PC-9 (cell line): ENCODE measurements around the gene ETF1. TPM values are rescaled to one million over a fixed set of nuclear protein-coding genes. Genes with fewer than 3 reads are reported as not detected.

Source experiments
- BruUV-seq: library from RNA; stranded (reverse); fragments of 400-500 nt; replicated peaks from 2 replicates; lab custom pipeline; 2021; lab: Mats Ljungman, UMichigan
- CTCF ChIA-PET: fragments of 300-600 bp; sonication (Branson Sonifier 250); formaldehyde crosslinking; loops from one replicate; lab custom pipeline; 2022; ENCODE audit warnings: antibody characterized with exemption; lab: Charles Lee
- POLR2A ChIA-PET: fragments of 300-600 bp; sonication (Branson Sonifier 250); formaldehyde crosslinking; loops from one replicate; lab custom pipeline; 2022; ENCODE audit warnings: antibody characterized with exemption; ENCODE audit not compliant: unreplicated experiment; lab: Charles Lee
- DNase-seq, 2 experiments: peaks; one replicate each; pipeline versions ENCODE4 v3.0.0 to v3.0.0-alpha.2; 2015 to 2022; ENCODE audit warnings: mixed read lengths in 1 of 2
- H2AFZ ChIP-seq: fragments of 200-600 bp; sonication (generic); 2 replicates; pipeline ENCODE4 v1.8.1; 2017; ENCODE audit warnings: antibody characterized with exemption
- H3F3A ChIP-seq: fragments of 200-600 bp; sonication (generic); 2 replicates; pipeline ENCODE4 v1.8.1; 2017; ENCODE audit warnings: antibody characterized with exemption, mild to moderate bottlenecking, low read depth; ENCODE audit not compliant: insufficient read depth
- H3K27ac ChIP-seq: fragments of 200-600 bp; sonication (generic); 2 replicates; pipeline ENCODE4 v1.6.1; 2016; ENCODE audit warnings: mixed run types
- H3K27me3 ChIP-seq: fragments of 200-600 bp; sonication (generic); 2 replicates; pipeline ENCODE4 v1.6.1; 2016; ENCODE audit warnings: low read depth, mixed run types; ENCODE audit not compliant: insufficient read depth
- H3K36me3 ChIP-seq: fragments of 200-600 bp; sonication (generic); 2 replicates; pipeline ENCODE4 v1.6.1; 2016; ENCODE audit warnings: low read depth, mixed run types
- H3K4me1 ChIP-seq: fragments of 200-600 bp; sonication (generic); replicated peaks from 2 replicates; pipeline ENCODE4 v1.6.1; 2016; ENCODE audit warnings: mixed run types; ENCODE audit not compliant: insufficient read depth
- H3K4me2 ChIP-seq: fragments of 200-600 bp; sonication (generic); 2 replicates; pipeline ENCODE4 v1.6.1; 2017; ENCODE audit warnings: mixed run types
- H3K4me3 ChIP-seq: fragments of 200-600 bp; sonication (generic); 2 replicates; pipeline ENCODE4 v1.6.1; 2016; ENCODE audit warnings: mixed run types
- H3K79me2 ChIP-seq: fragments of 200-600 bp; sonication (generic); 2 replicates; pipeline ENCODE4 v1.6.1; 2017; ENCODE audit warnings: low read depth, mixed run types
- H3K9me2 ChIP-seq: fragments of 200-600 bp; sonication (generic); 2 replicates; pipeline ENCODE4 v1.8.1; 2017; ENCODE audit warnings: mild to moderate bottlenecking; ENCODE audit not compliant: insufficient read depth
- H3K9me3 ChIP-seq: fragments of 200-600 bp; sonication (generic); 2 replicates; pipeline ENCODE4 v1.8.1; 2016; ENCODE audit warnings: low read depth; ENCODE audit not compliant: insufficient read depth
- H4K20me1 ChIP-seq: fragments of 200-600 bp; sonication (generic); 2 replicates; pipeline ENCODE4 v1.8.1; 2017; ENCODE audit not compliant: insufficient read depth
- CTCF ChIP-seq: fragments of 200-600 bp; sonication (generic); conservative IDR thresholded peaks from 2 replicates; pipeline ENCODE4 v1.6.1; 2017; ENCODE audit warnings: mixed run types, antibody characterized with exemption, mild to moderate bottlenecking, moderate library complexity
- EZH2 ChIP-seq: fragments of 200-600 bp; sonication (generic); IDR thresholded peaks from 2 replicates; pipeline ENCODE4 v1.8.0; 2017; ENCODE audit warnings: antibody characterized with exemption, low read depth
- intact Hi-C: fragments of 100-400 bp; cut with micrococcal nuclease; formaldehyde crosslinking; loops from one replicate; pipeline ENCODE4 v1.10.0; 2022; ENCODE audit not compliant: unreplicated experiment
- total RNA-seq: library from RNA; stranded (reverse); gene quantifications from 2 replicates; pipeline ENCODE4 v1.2.3, GENCODE V29; 2021

ETF1 gene
- total RNA-seq, 1 experiment from 2014 or later, result 84.9 TPM

DNA sequence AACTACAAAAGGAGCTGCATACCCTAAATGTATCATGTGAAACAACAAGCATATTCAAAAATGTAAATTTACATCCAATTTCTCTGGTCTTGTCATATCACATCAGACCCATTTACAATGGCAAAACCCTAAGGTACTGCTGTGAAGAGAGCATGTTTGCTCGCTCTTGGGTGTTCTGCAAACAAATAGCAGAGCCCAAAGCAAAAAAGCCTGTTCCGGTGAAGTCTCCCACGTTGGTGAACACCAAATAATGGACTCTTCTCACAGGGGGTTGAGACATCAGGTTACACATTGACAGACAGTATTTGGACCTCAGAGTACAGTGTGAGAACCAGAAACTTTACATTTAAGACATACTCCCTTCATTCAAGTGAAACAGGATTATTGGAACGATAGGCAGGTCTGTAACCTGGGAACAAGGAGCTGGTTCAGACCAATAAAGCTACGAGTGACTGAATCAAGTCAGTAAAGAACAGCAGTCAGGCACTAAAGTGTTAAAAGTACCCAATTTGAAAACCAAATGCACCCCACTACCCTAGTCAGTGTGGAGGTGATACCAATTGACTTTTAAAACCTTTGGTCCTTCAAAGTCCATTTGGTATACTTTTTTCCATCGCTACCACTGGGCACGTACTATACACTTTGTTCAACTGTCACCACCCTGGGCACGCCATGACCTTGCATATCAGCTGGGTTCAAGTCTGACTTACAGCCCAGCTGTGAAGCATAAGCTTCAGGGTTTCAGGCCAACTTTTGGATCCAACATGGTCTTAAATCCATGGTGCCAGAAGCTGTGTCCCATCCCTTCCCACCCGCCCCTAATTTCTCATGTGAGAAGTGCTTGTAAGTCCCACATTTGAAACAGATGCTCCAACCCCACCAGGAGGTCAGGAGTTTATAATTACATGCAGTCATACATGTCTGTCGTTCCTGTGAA, 36.4 kb downstream of the ETF1 start:
- CTCF ChIA-PET, result no interaction called here

DNA sequence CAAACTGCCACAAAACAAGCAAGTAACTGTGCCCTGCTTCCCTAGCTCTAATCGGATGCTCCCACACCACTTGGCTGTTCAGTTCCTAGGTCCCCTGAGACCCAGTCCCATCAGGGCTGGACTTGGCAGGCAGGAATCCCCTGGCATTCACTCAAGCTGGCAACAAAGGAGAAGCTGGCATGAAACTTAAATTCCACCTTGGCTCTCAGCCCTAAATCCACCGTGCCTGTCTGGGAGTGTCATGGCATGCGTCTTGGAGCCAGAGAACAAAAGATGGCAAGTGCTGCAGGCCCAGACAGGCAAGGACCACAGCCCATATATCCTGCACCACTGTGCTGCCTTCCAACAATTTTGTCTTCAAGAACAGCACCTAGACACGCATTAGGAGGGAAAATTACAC, 38.2 kb downstream of the ETF1 start:
- Histone ChIP-seq H2AFZ (no peak overlapping the region), H3K36me3 (0 out of 2 replicates have a peak, but pooled peaks cover 8% of the 10 kb centered on the region), H3K4me1 (no peaks in the 10 kb centered on the region), H3K27me3 (no peaks in the 10 kb centered on the region), H3K4me2 (no peak overlapping the region), H3K27ac (no peak overlapping the region), H3F3A (peaks cover 44% of the 10 kb centered on the region; the same call in 1 of the 2 replicates), H4K20me1 (peaks cover 15% of the 10 kb centered on the region), H3K9me2 (no peaks in the 10 kb centered on the region), H3K4me3 (no peak overlapping the region), H3K9me3 (no peaks in the 10 kb centered on the region), H3K79me2 (no peaks in the 10 kb centered on the region)
- no TSS peak for BruUV-seq
- no peak for DNase-seq
- TF ChIP-seq EZH2 (no peak), CTCF (no peak)
- ChIA-PET CTCF (interaction anchor here (1.0 kb wide), 2 partner anchors 40 to 56 kb away, joined by 4 to 8 read pairs; partner anchors contain the start of gene EGR1), POLR2A (no interaction called here)
- intact Hi-C loops, result loop anchor here (5.0 kb wide), 1 partner anchor 427 kb away; no protein-coding TSS in a partner anchor

More for the DNA sequence above, 36.4 kb downstream of the ETF1 start:
- intact Hi-C loops, result no loop called here
- no peaks in the 10 kb centered on the region for H3K4me1 ChIP-seq
- no peaks in the 10 kb centered on the region for H3K9me3 ChIP-seq
- H3K9me2 ChIP-seq, result no peaks in the 10 kb centered on the region
- H3K27ac ChIP-seq, result no peak overlapping the region
- no TSS peak for BruUV-seq
- no peak overlapping the region for H3K4me3 ChIP-seq
- POLR2A ChIA-PET, result no interaction called here
- H3K36me3 ChIP-seq, result peaks cover 21% of the 10 kb centered on the region
- no peaks in the 10 kb centered on the region for H3K79me2 ChIP-seq
- peaks cover 52% of the 10 kb centered on the region for H3F3A ChIP-seq
- H3K27me3 ChIP-seq, result no peaks in the 10 kb centered on the region
- no peak for TF ChIP-seq CTCF
- no peak for TF ChIP-seq EZH2
- peaks cover 21% of the 10 kb centered on the region for H4K20me1 ChIP-seq
- DNase-seq, result no peak
- no peak overlapping the region for H3K4me2 ChIP-seq
- no peak overlapping the region for H2AFZ ChIP-seq

GRCh38 chr5:138503487-138504270, 39.4 kb downstream of the ETF1 start:
- Histone ChIP-seq H4K20me1 (peaks cover 15% of the 10 kb centered on the region), H3K27me3 (no peaks in the 10 kb centered on the region), H3K36me3 (0 out of 2 replicates have a peak, but pooled peaks cover under 1% of the 10 kb centered on the region), H3K9me3 (no peaks in the 10 kb centered on the region), H3K4me1 (no peaks in the 10 kb centered on the region), H3F3A (peaks cover 35% of the 10 kb centered on the region; the same call in 1 of the 2 replicates), H3K4me3 (no peak overlapping the region), H2AFZ (no peak overlapping the region), H3K4me2 (no peak overlapping the region), H3K79me2 (no peaks in the 10 kb centered on the region), H3K27ac (no peak overlapping the region), H3K9me2 (no peaks in the 10 kb centered on the region)
- intact Hi-C loops, result loop anchor here (1.0 to 5.0 kb wide), 3 partner anchors 39 to 426 kb away; no protein-coding TSS in a partner anchor
- peak; percentile 24 to 38 for DNase-seq
- TF ChIP-seq CTCF (peak; percentile 84), EZH2 (no peak)
- ChIA-PET POLR2A (interaction anchor here (0.6 to 1.0 kb wide), 2 partner anchors 34 to 51 kb away, joined by 6 to 9 read pairs; no protein-coding TSS in a partner anchor), CTCF (interaction anchor here (0.5 to 1.0 kb wide), 8 partner anchors 39 to 1755 kb away, joined by 3 to 8 read pairs (median 4); partner anchors contain the start of gene EGR1)
- BruUV-seq, result no TSS peak
